H9 (cell line): ENCODE data around the gene ANKRD44. TPM values are rescaled to one million over a fixed set of nuclear protein-coding genes. Genes with fewer than 3 reads are reported as not detected.

Experiments used
- DNase-seq: peaks from one replicate; pipeline ENCODE4 v3.0.0-alpha.2; 2017
- H2AFZ ChIP-seq: one replicate; pipeline ENCODE4 v1.6.1; 2013; ENCODE audit warnings: mild to moderate bottlenecking, low read length, control low read depth, moderate library complexity
- H2AK5ac ChIP-seq: 2 replicates; pipeline ENCODE4 v1.6.1; 2013; ENCODE audit warnings: low read length, control low read depth, mixed read lengths; ENCODE audit not compliant: insufficient read length
- H2BK120ac ChIP-seq: one replicate; pipeline ENCODE4 v1.6.1; 2013; ENCODE audit warnings: low read depth, mild to moderate bottlenecking, low read length, control low read depth, inconsistent platforms; ENCODE audit not compliant: poor library complexity, severe bottlenecking
- H2BK12ac ChIP-seq: 2 replicates; pipeline ENCODE4 v1.6.1; 2013; ENCODE audit warnings: low read length, control low read depth, mixed read lengths, low read depth; ENCODE audit not compliant: insufficient read length
- H2BK15ac ChIP-seq: 2 replicates; pipeline ENCODE4 v1.6.1; 2013; ENCODE audit warnings: low read depth, low read length, control low read depth
- H2BK20ac ChIP-seq: one replicate; pipeline ENCODE4 v1.6.1; 2013; ENCODE audit warnings: low read depth, mild to moderate bottlenecking, low read length, control low read depth, inconsistent platforms; ENCODE audit not compliant: poor library complexity, severe bottlenecking
- H2BK5ac ChIP-seq: 2 replicates; pipeline ENCODE4 v1.6.1; 2013; ENCODE audit warnings: low read length, control low read depth, mixed read lengths; ENCODE audit not compliant: insufficient read length
- H3K14ac ChIP-seq: 2 replicates; pipeline ENCODE4 v1.6.1; 2013; ENCODE audit warnings: low read length, control low read depth; ENCODE audit not compliant: insufficient read depth
- H3K18ac ChIP-seq: 2 replicates; pipeline ENCODE4 v1.6.1; 2013; ENCODE audit warnings: low read depth, mild to moderate bottlenecking, mixed read lengths, low read length, control low read depth; ENCODE audit not compliant: insufficient read length
- H3K23ac ChIP-seq: 2 replicates; pipeline ENCODE4 v1.6.1; 2013; ENCODE audit warnings: low read length, control low read depth, mixed read lengths, low read depth; ENCODE audit not compliant: insufficient read length
- H3K23me2 ChIP-seq: 2 replicates; pipeline ENCODE4 v1.6.1; 2013; ENCODE audit warnings: low read depth, mild to moderate bottlenecking, mixed read lengths, low read length, control low read depth; ENCODE audit not compliant: insufficient read length, poor library complexity, severe bottlenecking
- H3K27ac ChIP-seq: 2 replicates; pipeline ENCODE4 v1.5.1; 2013; ENCODE audit warnings: low read length, control low read depth, mixed read lengths, low read depth; ENCODE audit not compliant: insufficient read length
- H3K27me3 ChIP-seq: 2 replicates; pipeline ENCODE4 v1.6.1; 2013; ENCODE audit warnings: low read length, control low read depth, inconsistent platforms; ENCODE audit not compliant: insufficient read depth
- H3K4ac ChIP-seq: 2 replicates; pipeline ENCODE4 v1.6.1; 2013; ENCODE audit warnings: low read depth, mild to moderate bottlenecking, control low read depth, inconsistent platforms, low read length, moderate library complexity
- H3K4me1 ChIP-seq: 2 replicates; pipeline ENCODE4 v1.6.1; 2013; ENCODE audit warnings: low read length, control low read depth, inconsistent platforms; ENCODE audit not compliant: insufficient read depth
- H3K4me2 ChIP-seq: 2 replicates; pipeline ENCODE4 v1.6.1; 2013; ENCODE audit warnings: low read length, control low read depth, mixed read lengths; ENCODE audit not compliant: insufficient read length, insufficient read depth
- H3K56ac ChIP-seq: 2 replicates; pipeline ENCODE4 v1.6.1; 2013; ENCODE audit warnings: low read depth, mild to moderate bottlenecking, mixed read lengths, low read length, control low read depth; ENCODE audit not compliant: insufficient read length
- H3K79me1 ChIP-seq: 2 replicates; pipeline ENCODE4 v1.6.1; 2013; ENCODE audit warnings: low read depth, mild to moderate bottlenecking, moderate library complexity, low read length, control low read depth, inconsistent platforms; ENCODE audit not compliant: insufficient read depth, poor library complexity, severe bottlenecking
- H3K79me2 ChIP-seq: 2 replicates; pipeline ENCODE4 v1.6.1; 2013; ENCODE audit warnings: low read length, control low read depth, inconsistent platforms; ENCODE audit not compliant: insufficient read depth
- H3K9ac ChIP-seq: 2 replicates; pipeline ENCODE4 v1.6.1; 2013; ENCODE audit warnings: low read length, control low read depth, mixed read lengths; ENCODE audit not compliant: insufficient read length; ENCODE audit errors: extremely low read depth
- H3K9me3 ChIP-seq: one replicate; pipeline ENCODE4 v1.6.1; 2013; ENCODE audit warnings: low read depth, low read length, inconsistent platforms; ENCODE audit not compliant: control insufficient read depth
- H3T11ph ChIP-seq: one replicate; pipeline ENCODE4 v1.6.1; 2013; ENCODE audit warnings: mild to moderate bottlenecking, low read length, control low read depth, inconsistent platforms
- H4K20me1 ChIP-seq: one replicate; pipeline ENCODE4 v1.6.1; 2013; ENCODE audit not compliant: control insufficient read depth, insufficient read length, insufficient read depth
- H4K5ac ChIP-seq: 2 replicates; pipeline ENCODE4 v1.6.1; 2013; ENCODE audit warnings: low read depth, mild to moderate bottlenecking, mixed read lengths, low read length, control low read depth; ENCODE audit not compliant: insufficient read length
- H4K8ac ChIP-seq: replicated peaks from 2 replicates; pipeline ENCODE4 v1.6.1; 2013; ENCODE audit warnings: low read length, control low read depth, mixed read lengths, low read depth; ENCODE audit not compliant: insufficient read length
- H4K91ac ChIP-seq: 2 replicates; pipeline ENCODE4 v1.6.1; 2013; ENCODE audit warnings: low read depth, mild to moderate bottlenecking, moderate library complexity, mixed read lengths, low read length, control low read depth; ENCODE audit not compliant: insufficient read length
- H3K27ac Mint-ChIP-seq, 3 experiments: 2 replicates in 2 of 3; 3 replicates in 1 of 3; pipeline ENCODE4 v1.8.0; 2020 to 2021; ENCODE audit warnings: mixed read lengths in 3 of 3, mild to moderate bottlenecking in 1 of 3, moderate library complexity in 1 of 3
- H3K27me3 Mint-ChIP-seq: 2 replicates; pipeline ENCODE4 v1.8.0; 2021; ENCODE audit warnings: low read depth, mild to moderate bottlenecking, moderate library complexity, mixed read lengths
- H3K36me3 Mint-ChIP-seq, 3 experiments: 2 replicates in 2 of 3; 3 replicates in 1 of 3; pipeline ENCODE4 v1.8.0; 2020 to 2021; ENCODE audit warnings: low read depth in 3 of 3, mixed read lengths in 3 of 3; ENCODE audit not compliant: insufficient read depth in 1 of 3
- H3K4me1 Mint-ChIP-seq, 2 experiments: 2 replicates each; pipeline ENCODE4 v1.8.0; 2020; ENCODE audit warnings: mixed read lengths in 2 of 2
- H3K4me3 Mint-ChIP-seq, 2 experiments: 2 replicates in 1 of 2; 3 replicates in 1 of 2; pipeline ENCODE4 v1.8.0; 2020 to 2021; ENCODE audit warnings: mild to moderate bottlenecking in 2 of 2, mixed read lengths in 2 of 2, moderate library complexity in 1 of 2
- H3K9me3 Mint-ChIP-seq, 2 experiments: 2 replicates in 1 of 2; 3 replicates in 1 of 2; pipeline ENCODE4 v1.8.0; 2020; ENCODE audit warnings: mild to moderate bottlenecking in 2 of 2, mixed read lengths in 2 of 2, moderate library complexity in 1 of 2
- WGBS: extraction: QIAGEN DNeasy Blood & Tissue Kit; methylation state at CpG from one replicate; pipeline ENCODE4 v1.1.7; 2013; ENCODE audit warnings: missing lambda C conversion rate, low lambda C conversion rate, mixed read lengths; ENCODE audit not compliant: insufficient read length; ENCODE audit errors: extremely low coverage; 5-methylcytosine and 5-hydroxymethylcytosine counted together
- total RNA-seq: library from RNA; stranded (reverse); gene quantifications from 2 replicates; pipeline ENCODE4 v1.2.1, GENCODE V29; 2021
- TF ChIP-seq, protein P1 (sequence below): fragments of 200-600 bp; sonication (generic); conservative IDR thresholded peaks from 3 replicates; pipeline ENCODE4 v1.8.0; 2021; ENCODE audit warnings: antibody characterized with exemption, mild to moderate bottlenecking

ANKRD44 gene
- total RNA-seq, 1 experiment from 2014 or later = 1.9 TPM

DNA sequence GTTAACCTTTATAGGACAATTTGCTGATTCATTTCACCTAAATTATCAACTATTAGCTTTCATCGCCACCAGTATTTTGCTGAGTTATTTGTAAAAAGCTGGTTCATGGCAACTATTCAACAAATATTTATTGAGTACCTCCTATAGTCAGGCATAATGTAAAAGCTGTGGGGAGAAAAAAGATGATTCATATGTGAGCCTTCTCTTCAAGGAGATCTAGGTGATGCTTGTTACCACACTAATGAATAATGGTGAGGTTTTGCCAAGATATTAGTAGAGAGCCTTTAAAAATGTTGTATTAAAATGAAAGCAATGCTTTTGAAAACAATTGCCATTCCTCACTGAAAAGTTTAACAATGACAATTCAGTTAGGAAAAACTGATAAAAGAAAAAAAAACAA is 187.8 kb downstream of the ANKRD44 start:
- H3K4me3 Mint-ChIP-seq = no peak overlapping the region
- no peaks in the 10 kb centered on the region for H3K79me2 ChIP-seq
- H3K9me3 Mint-ChIP-seq = 0 out of 5 replicates have a peak, but pooled peaks cover 0 to 2% of the 10 kb centered on the region in 2 experiments
- H2BK15ac ChIP-seq = no peak overlapping the region
- no peak overlapping the region for H3K4ac ChIP-seq
- H3K4me2 ChIP-seq = no peak overlapping the region
- H3K27ac ChIP-seq = no peak overlapping the region
- H3K18ac ChIP-seq = no peak overlapping the region
- H3K4me1 ChIP-seq = no peaks in the 10 kb centered on the region
- no peak overlapping the region for H2AFZ ChIP-seq
- H3K4me1 Mint-ChIP-seq = peaks cover 0 to 6% of the 10 kb centered on the region in 2 experiments; a peak in 2 of 4 replicates
- WGBS = no CpG with 5 or more reads among the region's 1 CpG
- H4K5ac ChIP-seq = no peak overlapping the region
- no peak overlapping the region for H3K27ac Mint-ChIP-seq
- TF ChIP-seq, protein P1, sequence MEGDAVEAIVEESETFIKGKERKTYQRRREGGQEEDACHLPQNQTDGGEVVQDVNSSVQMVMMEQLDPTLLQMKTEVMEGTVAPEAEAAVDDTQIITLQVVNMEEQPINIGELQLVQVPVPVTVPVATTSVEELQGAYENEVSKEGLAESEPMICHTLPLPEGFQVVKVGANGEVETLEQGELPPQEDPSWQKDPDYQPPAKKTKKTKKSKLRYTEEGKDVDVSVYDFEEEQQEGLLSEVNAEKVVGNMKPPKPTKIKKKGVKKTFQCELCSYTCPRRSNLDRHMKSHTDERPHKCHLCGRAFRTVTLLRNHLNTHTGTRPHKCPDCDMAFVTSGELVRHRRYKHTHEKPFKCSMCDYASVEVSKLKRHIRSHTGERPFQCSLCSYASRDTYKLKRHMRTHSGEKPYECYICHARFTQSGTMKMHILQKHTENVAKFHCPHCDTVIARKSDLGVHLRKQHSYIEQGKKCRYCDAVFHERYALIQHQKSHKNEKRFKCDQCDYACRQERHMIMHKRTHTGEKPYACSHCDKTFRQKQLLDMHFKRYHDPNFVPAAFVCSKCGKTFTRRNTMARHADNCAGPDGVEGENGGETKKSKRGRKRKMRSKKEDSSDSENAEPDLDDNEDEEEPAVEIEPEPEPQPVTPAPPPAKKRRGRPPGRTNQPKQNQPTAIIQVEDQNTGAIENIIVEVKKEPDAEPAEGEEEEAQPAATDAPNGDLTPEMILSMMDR = no peak
- no peak for DNase-seq
- H3K23me2 ChIP-seq = no peaks in the 10 kb centered on the region
- H3K56ac ChIP-seq = no peak overlapping the region
- H3K14ac ChIP-seq = no peak overlapping the region
- no peak overlapping the region for H4K8ac ChIP-seq
- no peak overlapping the region for H2AK5ac ChIP-seq
- no peaks in the 10 kb centered on the region for H3K9me3 ChIP-seq
- H4K91ac ChIP-seq = no peak overlapping the region
- H2BK20ac ChIP-seq = no peak overlapping the region
- H3K36me3 Mint-ChIP-seq = no peaks in the 10 kb centered on the region
- H2BK12ac ChIP-seq = no peak overlapping the region
- no peaks in the 10 kb centered on the region; the same call in 1 of the 2 replicates for H3K27me3 Mint-ChIP-seq
- no peak overlapping the region for H2BK5ac ChIP-seq
- no peaks in the 10 kb centered on the region for H4K20me1 ChIP-seq
- no peaks in the 10 kb centered on the region for H3K79me1 ChIP-seq
- H3K27me3 ChIP-seq = no peaks in the 10 kb centered on the region
- H2BK120ac ChIP-seq = no peak overlapping the region
- H3K9ac ChIP-seq = no peak overlapping the region
- no peak overlapping the region for H3T11ph ChIP-seq
- no peak overlapping the region for H3K23ac ChIP-seq
